ENCODE data around the gene PGAM5. TPM values are rescaled to one million over a fixed set of nuclear protein-coding genes. Genes with fewer than 3 reads are reported as not detected.
A peak's percentile ranks its signal among the peaks of the same experiment; 100 is the strongest.

PGAM5 gene
- total and polyA plus RNA-seq, 10 of the 15 experiments (the other 5 are each of a cell fraction or from before 2014, with no cell fraction given): 8.2 to 90.9 (median 45.3) TPM

GRCh38 chr12:132698341-132698740 is 12.3 kb upstream of the PGAM5 start (continued):
- TF ChIP-seq CHD2 (IDR thresholded peaks at IDR 0.05; ENCODE audit: borderline replicate concordance, low read depth, low read length): no peak
- TF ChIP-seq FOXK2 (IDR thresholded peaks at IDR 0.05): no peak

GRCh38 chr12:132700212-132700822 is 10.3 kb upstream of the PGAM5 start:
- SMC1A ChIA-PET (ENCODE audit: uncharacterized antibody, unreplicated experiment): interaction anchor here (0.9 kb wide), 1 partner anchor 8 kb away, joined by 3 read pairs; no protein-coding TSS in a partner anchor
- peak; percentile 23; the same call in 1 of the 2 replicates for TF ChIP-seq ATF2 (IDR thresholded peaks at IDR 0.05; ENCODE audit: low read length)
- 0 out of 2 replicates have a peak, but pooled peaks have one; percentile 63 for TF ChIP-seq MEF2A (IDR thresholded peaks at IDR 0.05; ENCODE audit: insufficient read depth, low read depth, low read length)
- TF ChIP-seq STAT1 (conservative IDR thresholded peaks at IDR 0.05): no peak
- no peak for TF ChIP-seq RAD21 (IDR thresholded peaks at IDR 0.05; ENCODE audit: insufficient read depth, low read depth, low read length)
- peak; percentile 88 for TF ChIP-seq RUNX3 (IDR thresholded peaks at IDR 0.05; ENCODE audit: low read length)
- peak; percentile 55; the same call in 1 of the 2 replicates for TF ChIP-seq ATF7 (IDR thresholded peaks at IDR 0.05; ENCODE audit: low read depth)
- TF ChIP-seq RELB (IDR thresholded peaks at IDR 0.05; ENCODE audit: low read depth): peak; percentile 80; the same call in 1 of the 2 replicates
- TF ChIP-seq CEBPZ (IDR thresholded peaks at IDR 0.05; ENCODE audit: low read depth, low read length): no peak
- peak; percentile 50; the same call in 1 of the 2 replicates for TF ChIP-seq NR2F1 (conservative IDR thresholded peaks at IDR 0.05)
- no peak for TF ChIP-seq TBL1XR1 (IDR thresholded peaks at IDR 0.05; ENCODE audit: low read depth, low read length)
- TF ChIP-seq POU2F2 (IDR thresholded peaks at IDR 0.05; ENCODE audit: borderline replicate concordance, low read depth, low read length): peak; percentile 90
- TF ChIP-seq PAX5 (IDR thresholded peaks at IDR 0.05; ENCODE audit: borderline replicate concordance, low read depth, low read length): peak; percentile 34; the same call in 1 of the 2 replicates
- no peak for TF ChIP-seq ZNF622 (IDR thresholded peaks at IDR 0.05)
- TF ChIP-seq IRF4 (IDR thresholded peaks at IDR 0.05; ENCODE audit: low read depth, low read length): no peak

More at GRCh38 chr12:132700212-132700822, 10.3 kb upstream of the PGAM5 start:
- in situ Hi-C loops (cut with MboI): no loop called here
- no peak overlapping the region for H2AFZ ChIP-seq (ENCODE audit: control insufficient read depth, low read depth, low read length)
- DNase-seq (ENCODE audit: low read depth, low spot score) (peak; percentile 44), ATAC-seq (peak; percentile 90), FAIRE-seq (no peak)
- peaks cover 15% of the 10 kb centered on the region for H3K4me1 ChIP-seq (ENCODE audit: control insufficient read depth, insufficient read depth, low read length)
- intact Hi-C loops (cut with micrococcal nuclease; ENCODE audit: unreplicated experiment): loop anchor here (2.0 kb wide), 1 partner anchor 14 kb away; the partner anchor contains the start of genes POLE and PXMP2
- H3K27ac ChIP-seq (ENCODE audit: control insufficient read depth, insufficient read depth): peak overlapping the region; percentile 27
- WGBS (ENCODE audit: insufficient coverage, insufficient replicate concordance, low lambda C conversion rate, missing lambda C conversion rate): 4% methylated on average over 10 of the region's 10 CpGs
- no peak overlapping the region for H3K9ac ChIP-seq (ENCODE audit: control insufficient read depth, insufficient read depth, low read length)
- H3K79me2 ChIP-seq (ENCODE audit: control insufficient read depth, insufficient read depth, low read length): peaks cover 5% of the 10 kb centered on the region
- no peaks in the 10 kb centered on the region for H4K20me1 ChIP-seq (ENCODE audit: control insufficient read depth, insufficient read depth)
- peak overlapping the region; percentile 53; the same call in 1 of the 2 replicates for H3K4me2 ChIP-seq (ENCODE audit: control insufficient read depth, insufficient read depth)
- H3K4me3 ChIP-seq: no peak overlapping the region
- no TSS peak for BruUV-seq (replicated peaks)
- no peaks in the 10 kb centered on the region for H3K9me3 ChIP-seq (replicated peaks; ENCODE audit: control insufficient read depth, insufficient read depth, low read length)
- ChIA-PET POLR2A (no interaction called here), CTCF (no interaction called here), RAD21 (ENCODE audit: unreplicated experiment) (no interaction called here)
- H3K36me3 ChIP-seq (ENCODE audit: control insufficient read depth in 2 of 2, insufficient read depth in 2 of 2, low read length in 1 of 2): peaks cover 10 to 13% of the 10 kb centered on the region in 2 experiments
- H3K27me3 ChIP-seq (replicated peaks in 1 of 2; ENCODE audit: control insufficient read depth in 2 of 2, insufficient read depth in 2 of 2, low read length in 1 of 2): no peaks in the 10 kb centered on the region

All from GM12878 (cell line).